Suprapubic skin (tissue), 4 donors: Measurements from ENCODE around the gene MYO5A. TPM values are rescaled to one million over a fixed set of nuclear protein-coding genes. Genes with fewer than 3 reads are reported as not detected.
"Not testable (repeated sequence)": the region's sequence is repeated elsewhere in the genome, so short reads cannot be mapped to it uniquely, and the experiment has no call there.

Experiments
- DNase-seq, 2 donors: peaks; one replicate each; pipeline ENCODE4 v3.0.0-alpha.2; 2019; ENCODE audit warnings: low spot score in 2 of 2
- H3K27ac ChIP-seq: fragments of 200-600 bp; sonication (generic); one replicate; pipeline ENCODE4 v1.5.1; 2019
- H3K27me3 ChIP-seq: fragments of 200-600 bp; sonication (generic); one replicate; pipeline ENCODE4 v1.5.1; 2019
- H3K36me3 ChIP-seq: fragments of 200-600 bp; sonication (generic); one replicate; pipeline ENCODE4 v1.5.1; 2019
- H3K4me1 ChIP-seq: fragments of 200-600 bp; sonication (generic); one replicate; pipeline ENCODE4 v1.5.1; 2019
- H3K4me3 ChIP-seq: fragments of 200-600 bp; sonication (generic); one replicate; pipeline ENCODE4 v1.5.1; 2019; ENCODE audit warnings: mild to moderate bottlenecking
- H3K9me3 ChIP-seq: fragments of 200-600 bp; sonication (generic); one replicate; pipeline ENCODE4 v1.5.1; 2019
- CTCF ChIP-seq, 2 donors: fragments of 200-600 bp in 1 of 2; fragments of 450-650 bp in 1 of 2; sonication (generic) in 1 of 2; IDR thresholded peaks; one replicate each; pipeline ENCODE4 v1.5.1; 2016 to 2019; ENCODE audit warnings: antibody characterized with exemption in 2 of 2, mild to moderate bottlenecking in 1 of 2, moderate library complexity in 1 of 2
- EP300 ChIP-seq: sonication (generic); formaldehyde crosslinking; IDR thresholded peaks from one replicate; pipeline ENCODE4 v1.6.1; 2017; ENCODE audit warnings: antibody characterized with exemption
- POLR2A ChIP-seq, 2 donors: fragments of 450-650 bp; IDR thresholded peaks; one replicate each; pipeline ENCODE4 v1.6.1; 2017; ENCODE audit warnings: antibody characterized with exemption in 2 of 2, mild to moderate bottlenecking in 2 of 2, moderate library complexity in 2 of 2
- POLR2AphosphoS5 ChIP-seq, 3 donors: sonication (generic); formaldehyde crosslinking; IDR thresholded peaks; one replicate each; pipeline ENCODE4 v1.6.1; 2017; ENCODE audit warnings: antibody characterized with exemption in 3 of 3
- WGBS: methylation state at CpG from one replicate; pipeline ENCODE4 v1.1.5; 2018; 5-methylcytosine and 5-hydroxymethylcytosine counted together
- total RNA-seq, 4 donors: library from RNA; depleted of rRNA; stranded (reverse); fragments of >200 nt; gene quantifications; one replicate each; pipeline ENCODE4 v1.1.0, GENCODE V29; 2016

The MYO5A gene
- total RNA-seq, 4 donors from 2014 or later, result 37.4 to 73.7 (median 47.0) TPM

GRCh38 chr15:52417521-52417920, 111.2 kb downstream of the MYO5A start:
- no peaks in the 10 kb centered on the region for H3K9me3 ChIP-seq
- no peaks in the 10 kb centered on the region for H3K4me1 ChIP-seq
- no peaks in the 10 kb centered on the region for H3K27me3 ChIP-seq
- no peak for DNase-seq
- no peak overlapping the region for H3K4me3 ChIP-seq
- WGBS, result 48% methylated on average over 3 of the region's 3 CpGs
- no peak overlapping the region for H3K27ac ChIP-seq
- no peak for TF ChIP-seq CTCF (IDR thresholded peaks at IDR 0.05)
- no peak for TF ChIP-seq EP300
- no peak for TF ChIP-seq POLR2AphosphoS5 (IDR thresholded peaks at IDR 0.05)
- TF ChIP-seq POLR2A (IDR thresholded peaks at IDR 0.05), result no peak
- peaks cover 5% of the 10 kb centered on the region for H3K36me3 ChIP-seq

- not testable (repeated sequence) for DNase-seq, H3K9me3 ChIP-seq, H3K4me1 ChIP-seq, H3K27ac ChIP-seq, H3K36me3 ChIP-seq, H3K4me3 ChIP-seq, H3K27me3 ChIP-seq
- 100% methylated on average over 1 of the region's 1 CpG for WGBS
These were observed 112.1 kb downstream of the MYO5A start for GRCh38 chr15:52416566-52416965.

- TF ChIP-seq EP300 (no peak), POLR2A (IDR thresholded peaks at IDR 0.05) (no peak), CTCF (IDR thresholded peaks at IDR 0.05) (no peak)
- no peaks in the 10 kb centered on the region for H3K9me3 ChIP-seq
- WGBS, result 87% methylated on average over 2 of the region's 2 CpGs
These were observed 113.1 kb downstream of the MYO5A start for GRCh38 chr15:52415628-52416027.

GRCh38 chr15:52414936-52415335, 113.7 kb downstream of the MYO5A start:
- Histone ChIP-seq H3K4me3 (no peak overlapping the region), H3K4me1 (no peaks in the 10 kb centered on the region), H3K27me3 (no peaks in the 10 kb centered on the region), H3K9me3 (no peaks in the 10 kb centered on the region), H3K27ac (no peak overlapping the region), H3K36me3 (peaks cover 3% of the 10 kb centered on the region)
- DNase-seq, result no peak
- no peak for TF ChIP-seq EP300
- TF ChIP-seq POLR2A (IDR thresholded peaks at IDR 0.05), result no peak
- no peak for TF ChIP-seq CTCF (IDR thresholded peaks at IDR 0.05)
- TF ChIP-seq POLR2AphosphoS5 (IDR thresholded peaks at IDR 0.05), result no peak
- WGBS, result 92% methylated on average over 6 of the region's 6 CpGs

More at GRCh38 chr15:52415628-52416027, 113.1 kb downstream of the MYO5A start:
- no peak overlapping the region for H3K27ac ChIP-seq
- no peaks in the 10 kb centered on the region for H3K27me3 ChIP-seq
- H3K36me3 ChIP-seq, result peaks cover 3% of the 10 kb centered on the region
- H3K4me1 ChIP-seq, result no peaks in the 10 kb centered on the region
- no peak overlapping the region for H3K4me3 ChIP-seq
- no peak for DNase-seq

- DNase-seq, result no peak
- Histone ChIP-seq H3K36me3 (peaks cover 8% of the 10 kb centered on the region), H3K27me3 (no peaks in the 10 kb centered on the region), H3K9me3 (no peaks in the 10 kb centered on the region), H3K4me3 (no peak overlapping the region), H3K27ac (no peak overlapping the region), H3K4me1 (no peaks in the 10 kb centered on the region)
- WGBS, result 91% methylated on average over 1 of the region's 1 CpG
- no peak for TF ChIP-seq POLR2A (IDR thresholded peaks at IDR 0.05)
- TF ChIP-seq CTCF (IDR thresholded peaks at IDR 0.05), result no peak
- no peak for TF ChIP-seq EP300
- TF ChIP-seq POLR2AphosphoS5 (IDR thresholded peaks at IDR 0.05), result no peak
These were observed 119.9 kb downstream of the MYO5A start for GRCh38 chr15:52408823-52409222.

- DNase-seq, result no peak
- Histone ChIP-seq H3K27ac (no peak overlapping the region), H3K4me1 (no peaks in the 10 kb centered on the region), H3K27me3 (no peaks in the 10 kb centered on the region), H3K36me3 (peaks cover 8% of the 10 kb centered on the region), H3K9me3 (no peaks in the 10 kb centered on the region), H3K4me3 (no peak overlapping the region)
- TF ChIP-seq EP300, result no peak
- no peak for TF ChIP-seq CTCF (IDR thresholded peaks at IDR 0.05)
- TF ChIP-seq POLR2A (IDR thresholded peaks at IDR 0.05), result no peak
- TF ChIP-seq POLR2AphosphoS5 (IDR thresholded peaks at IDR 0.05), result no peak
These were observed 121.3 kb downstream of the MYO5A start for GRCh38 chr15:52407374-52407773.
